Activated T-cell treated with anti-CD3 and anti-CD28 coated beads for 4 hours (primary cell): ENCODE results near the gene CAPN5.

Experiments used
- DNase-seq: peaks from one replicate; pipeline ENCODE4 v3.0.0-alpha.2; 2020

The CAPN5 gene

DNA sequence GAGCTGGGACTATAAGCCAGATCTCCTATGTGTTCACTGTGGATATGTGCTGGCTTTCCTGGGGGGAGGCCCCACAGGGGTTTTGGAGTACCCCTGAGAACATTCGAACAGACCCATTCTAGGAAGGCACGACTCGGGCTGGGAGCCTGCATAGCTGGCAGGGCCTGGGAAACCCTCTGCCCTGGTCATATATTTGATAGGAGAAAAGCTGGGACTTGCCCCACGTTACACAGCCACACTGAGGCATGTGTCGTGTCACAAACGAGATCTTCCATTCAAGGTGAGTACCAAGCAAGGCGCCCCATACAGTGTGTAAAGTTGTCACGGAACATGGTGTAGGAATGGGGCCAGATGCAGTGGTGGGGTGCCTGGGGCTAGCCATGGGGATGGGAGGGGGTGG is 72.4 kb downstream of the CAPN5 start:
- no peak for DNase-seq

DNA sequence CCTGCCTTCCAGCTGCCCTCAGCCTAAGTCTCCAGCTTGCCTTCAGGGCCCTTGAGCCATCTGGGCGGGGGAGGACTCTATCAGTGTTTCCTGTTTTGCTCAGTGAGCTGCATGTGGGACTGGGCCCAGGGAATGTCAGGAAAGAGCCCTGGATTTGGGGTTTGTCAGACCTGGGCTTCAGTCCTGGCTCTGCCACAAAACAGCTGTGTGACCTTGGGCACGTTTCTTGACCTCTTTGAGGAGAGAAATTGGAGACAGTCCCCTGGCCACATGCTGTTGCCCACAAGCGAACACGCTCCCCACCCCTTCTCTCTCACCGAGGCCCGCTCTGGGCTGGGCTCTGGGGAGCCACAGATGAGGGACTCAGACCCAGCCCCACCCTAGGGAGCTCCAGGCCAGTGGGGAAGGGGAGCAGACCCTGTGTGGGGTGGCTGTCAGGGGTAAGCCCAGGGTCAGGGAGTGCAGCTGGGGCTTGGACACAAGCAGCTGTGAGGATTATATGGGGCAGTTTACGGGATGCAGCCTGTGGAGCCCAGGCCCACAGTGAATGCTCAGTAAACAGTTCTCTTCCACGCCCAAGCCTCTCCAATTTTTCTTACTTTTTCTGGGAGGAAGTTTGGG is 73.6 kb downstream of the CAPN5 start:
- DNase-seq = no peak

GRCh38 chr11:77141034-77141433 is 74.3 kb downstream of the CAPN5 start:
- DNase-seq = no peak

DNA sequence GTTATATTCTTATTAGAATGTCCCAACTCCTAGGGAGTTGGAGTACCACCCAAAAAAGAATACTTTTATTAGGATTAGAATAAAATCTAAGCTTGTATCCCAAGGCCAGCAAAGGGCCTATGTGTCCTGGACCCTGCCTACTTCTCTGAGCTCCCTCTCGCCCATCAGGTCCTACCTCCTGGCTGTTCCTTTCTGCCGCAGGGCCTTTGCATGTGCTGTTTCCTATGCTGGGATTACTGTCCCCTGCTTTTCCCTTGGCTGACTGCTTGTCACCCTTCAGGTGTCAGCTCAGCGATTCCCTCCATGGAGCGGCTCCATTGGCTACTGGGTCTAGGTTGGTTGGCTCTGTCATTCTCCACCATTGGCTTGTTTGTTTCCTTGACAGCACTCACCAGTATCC is 74.7 kb downstream of the CAPN5 start:
- DNase-seq = no peak

DNA sequence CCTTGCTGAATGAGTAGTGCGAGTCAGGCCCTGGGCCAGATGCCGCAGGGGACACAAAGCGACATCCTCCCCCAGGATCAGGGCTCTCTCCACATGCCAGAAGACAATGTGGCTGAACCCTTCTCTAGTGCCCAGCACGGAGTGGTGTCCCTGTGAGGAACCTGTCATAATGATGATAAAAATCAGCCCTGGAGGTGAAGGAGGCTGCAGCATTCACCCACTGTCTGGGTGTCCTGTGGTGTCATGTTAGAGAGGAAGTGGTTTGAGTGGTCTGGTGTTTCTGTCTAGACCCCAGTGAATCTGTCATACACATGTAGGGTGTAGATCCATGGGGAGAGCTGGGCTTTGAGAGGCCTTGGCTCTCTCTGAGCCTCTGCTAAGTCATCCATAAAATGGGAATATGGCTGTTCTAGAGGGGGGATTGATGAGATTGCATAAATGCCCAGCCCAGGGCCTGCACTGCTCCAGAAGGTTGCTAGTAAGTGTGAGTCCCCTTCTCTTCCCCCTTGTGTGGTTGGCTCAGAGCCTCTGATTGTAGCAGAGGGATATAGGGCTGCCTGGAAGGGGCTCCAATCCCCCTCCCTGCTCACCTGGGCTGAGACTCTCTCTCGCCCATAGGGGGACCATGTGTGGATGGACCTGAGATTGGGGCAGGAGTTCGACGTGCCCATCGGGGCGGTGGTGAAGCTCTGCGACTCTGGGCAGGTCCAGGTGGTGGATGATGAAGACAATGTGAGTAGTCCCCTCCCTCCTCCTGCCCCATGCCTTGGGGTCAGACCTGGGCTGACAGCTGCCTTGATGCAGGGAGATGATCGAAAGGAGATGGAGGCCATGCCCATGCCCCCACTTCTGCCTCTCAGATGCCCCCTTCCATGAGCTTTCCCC is 75.6 kb downstream of the CAPN5 start:
- no peak for DNase-seq

GRCh38 chr11:77143405-77144020 is 76.7 kb downstream of the CAPN5 start:
- no peak for DNase-seq

DNA sequence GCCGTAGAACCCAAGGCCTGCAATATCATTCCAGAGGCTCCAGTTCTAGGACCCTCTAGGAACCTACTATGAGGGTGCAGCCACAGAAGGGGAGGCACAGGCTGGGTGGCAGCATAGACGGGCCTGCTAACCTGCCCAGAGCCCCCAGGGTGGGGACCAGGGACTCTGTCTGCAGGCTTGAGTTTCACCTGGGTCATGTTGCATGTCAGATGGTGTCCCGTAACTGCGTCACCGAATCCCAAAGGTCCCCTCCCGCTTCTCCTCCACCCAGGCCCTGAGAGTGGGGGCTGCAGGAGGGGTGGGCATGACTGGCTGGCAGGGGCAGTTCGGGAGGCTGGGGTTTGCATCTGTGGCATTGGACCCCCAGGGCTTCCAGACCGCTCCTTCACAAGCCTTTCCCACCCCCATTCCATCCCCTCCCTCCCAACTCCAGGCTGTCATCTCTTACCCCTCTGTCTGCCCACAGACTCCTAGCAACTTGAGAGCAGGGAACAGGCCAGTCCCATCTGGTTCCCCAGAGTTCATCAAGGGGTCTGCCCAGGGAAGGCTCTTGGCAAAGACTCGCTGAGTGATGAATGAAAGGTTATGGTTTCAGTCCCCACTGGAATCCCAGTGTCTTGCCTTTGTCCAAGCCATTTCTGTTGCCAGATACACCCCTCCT is 77.6 kb downstream of the CAPN5 start:
- DNase-seq = no peak

GRCh38 chr11:77144857-77145428 is 78.2 kb downstream of the CAPN5 start:
- no peak for DNase-seq

- no peak for DNase-seq
These were observed 79.7 kb downstream of the CAPN5 start for GRCh38 chr11:77146261-77147035.

- DNase-seq = no peak
These were observed 80.2 kb downstream of the CAPN5 start for GRCh38 chr11:77147036-77147315.

DNA sequence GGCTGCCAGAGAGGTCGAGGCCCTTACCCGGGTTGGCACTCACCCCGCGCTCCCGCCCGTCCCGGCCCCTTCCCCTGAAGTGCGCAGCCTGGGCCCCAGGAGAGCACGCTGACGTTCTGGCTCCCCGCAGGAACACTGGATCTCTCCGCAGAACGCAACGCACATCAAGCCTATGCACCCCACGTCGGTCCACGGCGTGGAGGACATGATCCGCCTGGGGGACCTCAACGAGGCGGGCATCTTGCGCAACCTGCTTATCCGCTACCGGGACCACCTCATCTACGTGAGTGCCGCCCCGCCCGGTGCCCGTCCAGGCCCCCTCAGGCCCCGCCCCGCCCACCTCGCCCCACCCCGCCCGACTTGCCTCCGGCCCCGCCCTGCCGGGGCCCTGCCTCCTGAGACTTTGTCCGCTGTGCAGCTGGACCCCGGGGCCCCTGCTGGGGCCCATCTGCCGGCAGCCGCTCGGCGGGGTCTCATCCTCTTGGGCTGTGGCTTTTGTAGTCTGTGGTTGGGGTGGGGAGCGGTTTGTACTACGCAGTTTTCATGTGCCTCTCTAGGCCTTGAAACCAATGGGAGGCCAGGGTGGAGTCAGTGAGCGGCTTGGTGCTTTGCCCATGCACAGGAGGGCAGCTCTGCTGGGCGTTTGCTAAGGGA is 81.0 kb downstream of the CAPN5 start:
- DNase-seq = no peak

DNA sequence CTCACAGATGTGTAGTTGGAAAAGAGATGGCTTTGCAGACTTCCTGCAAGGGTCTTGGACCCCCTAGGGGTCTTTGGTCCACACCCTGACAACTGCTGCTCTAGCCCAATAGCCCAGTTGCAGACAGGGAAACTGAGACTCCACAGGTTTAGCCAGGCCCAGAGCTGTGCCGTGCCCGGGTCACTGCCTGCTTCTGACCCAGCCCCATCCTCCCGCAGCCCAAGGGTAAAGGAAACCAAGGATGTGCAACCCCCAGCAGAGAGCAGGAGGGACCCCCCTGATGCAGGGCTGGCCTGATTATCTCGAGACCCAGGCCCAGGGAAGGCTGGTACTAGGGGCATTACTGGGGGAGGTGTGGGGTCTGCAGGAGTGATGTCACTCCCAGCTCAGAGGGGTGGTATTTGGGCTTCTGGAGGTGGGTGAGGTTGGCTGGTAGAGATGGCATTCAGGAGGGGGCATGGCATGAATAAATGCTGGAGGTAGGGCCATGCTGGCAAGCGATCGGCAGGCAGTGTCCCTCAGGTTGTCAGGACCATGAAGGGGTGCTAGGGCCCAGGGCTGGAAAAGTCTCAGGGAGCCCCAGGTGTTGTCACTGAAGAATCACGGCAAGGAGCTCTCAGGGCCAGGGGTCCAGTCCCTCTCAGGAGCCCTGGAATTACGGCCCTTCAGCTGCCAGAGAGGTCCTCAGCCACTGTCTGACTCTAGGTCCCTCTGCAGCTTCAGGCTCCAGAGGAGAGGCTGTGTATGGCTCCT is 82.4 kb downstream of the CAPN5 start:
- DNase-seq = no peak

DNA sequence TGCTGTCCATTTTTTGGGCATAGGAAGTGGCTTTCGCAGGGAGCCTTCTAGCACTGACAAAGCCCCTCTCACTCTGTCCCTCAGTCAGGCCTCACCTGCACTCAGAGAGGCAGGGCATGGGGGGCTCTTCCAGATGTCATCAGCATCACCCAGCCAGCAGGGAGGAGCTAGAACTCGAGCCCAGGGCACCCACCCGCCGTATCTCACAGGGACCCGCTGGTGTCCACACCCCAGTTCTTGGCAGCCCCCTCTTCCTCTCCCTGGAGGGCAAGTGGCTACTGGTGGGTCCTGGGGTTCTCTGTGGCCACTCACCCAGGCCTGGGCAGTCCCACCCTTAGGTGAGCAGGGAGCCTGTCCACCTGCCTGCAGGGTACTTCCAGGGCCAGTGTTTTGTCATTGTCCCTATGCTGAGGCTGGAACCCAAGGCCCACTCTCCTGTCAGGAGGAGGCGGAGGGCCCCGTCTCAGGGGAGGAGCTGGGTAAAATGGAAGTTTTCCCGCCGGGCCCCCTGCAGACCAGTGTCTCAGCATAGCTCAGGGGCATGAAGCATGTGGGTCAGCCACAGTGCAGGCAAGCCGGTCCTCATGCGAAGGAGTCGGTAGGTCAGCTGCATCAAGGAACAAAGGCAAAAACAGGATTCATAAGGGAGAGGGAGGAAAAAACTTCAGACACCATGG is 83.1 kb downstream of the CAPN5 start:
- DNase-seq = no peak

DNA sequence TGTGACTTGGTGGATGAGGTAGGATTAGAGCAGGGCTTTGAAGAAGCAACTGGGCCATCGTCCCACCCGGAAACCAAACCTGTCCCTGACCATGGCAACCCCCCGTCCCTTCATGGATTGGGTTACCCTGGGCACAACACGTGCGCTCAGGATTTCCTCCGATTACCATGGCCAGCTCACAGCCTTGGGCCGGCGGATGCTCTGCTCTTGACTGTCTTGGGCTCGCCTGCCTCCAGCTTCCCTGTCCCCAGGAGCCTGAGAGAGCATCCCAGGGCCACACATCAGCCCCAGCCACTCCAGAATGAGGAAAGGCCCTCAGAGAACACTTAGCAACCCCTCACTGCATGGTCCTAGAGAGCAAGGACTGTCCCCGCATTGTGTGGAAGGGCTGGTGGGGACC is 84.1 kb downstream of the CAPN5 start:
- DNase-seq = no peak

DNA sequence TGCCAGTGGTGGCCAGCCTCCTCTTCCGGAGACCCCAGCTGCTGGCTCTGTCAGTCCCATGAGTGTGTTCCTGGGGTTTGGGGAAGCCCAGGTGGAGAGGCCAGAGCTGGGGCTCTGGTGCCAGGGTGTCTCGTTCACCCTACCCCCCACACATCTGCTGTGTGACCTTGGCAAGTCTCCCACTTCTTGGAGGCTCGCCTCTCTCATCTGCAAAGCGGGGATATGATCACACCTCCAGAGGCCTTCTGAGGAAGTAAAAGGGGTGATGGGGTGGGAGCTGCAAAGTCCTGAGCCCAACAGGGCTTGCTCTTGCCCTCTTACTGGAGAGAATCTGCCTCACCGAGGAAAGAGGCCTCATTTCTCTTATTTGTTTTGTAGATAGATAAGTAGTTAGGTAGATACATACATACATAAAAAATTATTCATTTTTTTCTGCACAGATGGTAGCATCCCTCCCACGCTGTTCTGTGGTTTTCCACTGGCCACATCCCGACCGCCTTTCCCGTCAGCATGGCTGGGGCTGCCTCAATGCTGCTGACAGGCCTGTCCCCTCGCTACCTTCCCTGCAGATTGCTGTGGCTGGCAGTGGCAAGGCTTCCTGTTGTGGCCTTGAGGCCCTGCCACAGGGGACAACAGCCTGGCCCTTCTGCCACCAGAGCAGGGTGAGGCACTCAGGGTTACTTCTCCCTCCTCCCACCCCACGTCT is 85.2 kb downstream of the CAPN5 start:
- no peak for DNase-seq

DNA sequence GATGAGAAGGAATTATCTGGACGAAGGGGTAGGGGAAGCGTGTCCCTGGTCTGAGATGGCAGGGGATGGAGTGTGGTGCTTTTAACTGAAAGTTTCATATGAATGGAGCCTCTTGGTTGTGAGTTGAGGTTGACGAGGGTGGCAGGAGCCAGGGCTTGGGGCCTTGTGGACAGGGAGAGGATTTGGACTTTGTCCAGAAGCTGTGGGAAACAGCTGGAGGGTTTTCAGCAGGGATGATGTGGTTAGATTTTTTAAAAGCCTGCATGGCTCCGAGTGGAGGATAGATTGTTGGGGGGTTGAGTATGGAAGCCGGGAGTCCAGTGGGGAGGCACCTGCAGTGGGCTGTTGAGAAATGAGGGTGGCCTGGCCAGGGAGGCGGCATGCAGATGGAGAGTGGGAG is 86.1 kb downstream of the CAPN5 start:
- DNase-seq = no peak

DNA sequence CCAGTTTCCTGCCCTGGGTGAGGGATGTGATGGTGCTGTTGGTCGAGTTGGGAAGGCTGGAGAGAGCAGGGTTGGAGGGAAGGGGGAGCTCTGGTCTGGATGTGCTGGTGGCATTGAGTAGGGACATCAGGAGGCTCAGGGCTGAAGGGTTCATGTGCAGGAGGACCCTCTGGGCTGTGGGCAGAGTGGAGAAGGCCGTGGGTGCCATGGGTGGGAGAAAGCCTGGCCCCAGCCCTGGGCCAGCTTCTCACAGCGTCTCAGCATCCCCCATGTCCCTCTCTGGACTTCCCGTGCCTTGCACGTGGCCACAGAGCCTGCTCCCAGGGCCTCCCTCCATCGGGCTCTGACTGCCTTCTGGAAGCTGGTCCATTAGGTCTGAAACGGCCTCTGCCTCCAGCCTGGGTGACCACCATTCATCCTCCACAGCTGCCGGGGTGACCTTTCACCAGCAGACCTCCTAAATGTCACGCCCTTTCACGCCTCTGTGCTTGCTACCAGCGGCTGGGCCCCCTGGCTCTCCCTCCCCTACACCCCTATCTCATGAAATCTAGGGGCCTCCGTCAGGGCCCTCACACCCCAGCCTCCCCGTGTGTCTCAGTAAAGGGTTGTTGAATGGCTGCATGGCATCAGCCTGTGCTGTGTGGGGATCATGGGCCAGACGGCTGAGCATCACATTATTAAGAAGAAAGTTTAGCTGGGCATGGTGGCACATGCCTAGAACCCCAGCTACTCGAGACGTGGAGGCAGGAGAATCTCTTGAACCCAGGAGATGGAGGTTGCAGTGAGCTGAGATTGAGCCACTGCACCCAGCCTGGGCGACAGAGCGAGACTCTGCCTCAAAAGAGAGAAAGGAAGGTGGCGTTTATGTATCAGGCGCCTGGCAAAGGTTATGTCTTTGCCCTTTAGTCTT is 86.8 kb downstream of the CAPN5 start:
- DNase-seq = no peak

- no peak for DNase-seq
These were observed 87.8 kb downstream of the CAPN5 start for GRCh38 chr11:77154381-77155081.
